ENCODE data around the gene SARNP. TPM values are rescaled to one million over a fixed set of nuclear protein-coding genes. Genes with fewer than 3 reads are reported as not detected.
A peak's percentile ranks its signal among the peaks of the same experiment; 100 is the strongest.

Gene SARNP
- total and polyA plus RNA-seq, 9 of the 15 experiments (the other 6 are each of a cell fraction or from before 2014, with no cell fraction given), result 70.1 to 400 (median 198) TPM

- TF ChIP-seq ATF2 (CRISPR knock-in tag; IDR thresholded peaks at IDR 0.05) (no peak), PHF20 (IDR thresholded peaks at IDR 0.05; ENCODE audit: partially characterized antibody) (peak; percentile 42), RBBP5 (IDR thresholded peaks at IDR 0.05; ENCODE audit: borderline replicate concordance, insufficient read depth, low read length, poor library complexity, severe bottlenecking) (no peak), ERF (CRISPR knock-in tag; IDR thresholded peaks at IDR 0.05) (peak; percentile 45; the same call in 1 of the 2 replicates), SIN3B (IDR thresholded peaks at IDR 0.05; ENCODE audit: low read depth) (no peak), CHD7 (IDR thresholded peaks at IDR 0.05; ENCODE audit: low read depth, low read length) (no peak), TRIM25 (IDR thresholded peaks at IDR 0.05; ENCODE audit: borderline replicate concordance) (no peak), ZNF316 (IDR thresholded peaks at IDR 0.05) (no peak), RBM17 (IDR thresholded peaks at IDR 0.05; ENCODE audit: borderline replicate concordance, low read depth, low read length) (no peak)
Measured at GRCh38 chr12:55728939-55729818, 88.3 kb downstream of the SARNP start, which contains the start of gene CD63 (continued).

All from K562 (cell line).